ENCODE measurements around the gene ZNF83. TPM values are rescaled to one million over a fixed set of nuclear protein-coding genes. Genes with fewer than 3 reads are reported as not detected.
"Not testable (repeated sequence)": the region's sequence is repeated elsewhere in the genome, so short reads cannot be mapped to it uniquely, and the experiment has no call there.

Gene ZNF83
- polyA plus RNA-seq = 10 to 100 TPM; 17.5 to 59.7 TPM

DNA sequence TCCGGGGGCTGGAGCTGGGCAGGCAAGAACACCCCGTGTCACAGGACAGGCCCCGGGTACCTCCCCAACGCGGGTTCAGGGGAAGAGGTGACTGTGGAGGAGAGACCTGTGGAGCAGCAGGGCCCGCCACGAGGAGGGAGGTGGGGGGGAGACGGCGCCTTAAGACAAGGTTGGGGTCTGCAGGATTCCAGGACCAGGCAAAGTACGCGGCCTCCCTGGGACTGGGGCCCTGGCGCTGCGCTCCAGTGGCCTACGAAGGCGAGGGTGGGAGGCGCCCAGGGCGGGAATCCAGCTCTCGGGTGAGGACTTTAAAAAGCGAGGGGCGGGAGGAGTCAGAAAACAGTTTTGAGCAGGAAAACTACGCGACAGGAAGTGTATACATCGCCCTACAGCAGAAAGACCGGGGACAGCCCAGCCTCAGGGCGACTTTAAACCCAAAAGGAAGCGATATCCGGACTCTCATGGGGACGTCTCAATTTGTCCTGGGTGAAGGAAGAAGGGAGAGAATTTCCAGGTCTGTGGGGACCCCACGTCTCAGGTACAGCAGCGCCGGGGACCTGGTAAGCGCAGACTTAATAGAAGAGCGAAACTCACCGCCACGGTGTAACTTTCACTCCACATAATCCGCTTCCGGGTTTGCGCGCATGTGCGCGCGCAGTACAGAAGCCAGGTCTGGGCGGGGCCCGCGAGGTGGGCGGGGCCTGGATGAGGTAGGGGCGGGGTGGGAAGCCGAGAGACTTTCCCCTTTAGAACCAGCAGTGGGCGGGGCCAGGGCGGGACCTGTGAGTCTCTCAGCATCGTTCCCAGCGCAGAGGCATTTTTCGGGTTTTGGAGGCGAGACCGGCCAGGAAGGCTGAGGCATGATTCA, at the start of gene ZNF83:
Gene ZNF83 (minus strand): TSS at position 638 of the 868 bp plus-strand sequence.
- 1% methylated on average over 53 to 55 of the region's 55 CpGs for WGBS, 2 donors
- H3K4me3 ChIP-seq (ENCODE audit: low read depth in 1 of 2, low read length in 2 of 2) = peak within 1 kb of the TSS; percentile 67 to 70
- no peaks in the 10 kb centered on the region for H3K27me3 ChIP-seq (ENCODE audit: control insufficient read depth in 1 of 2, insufficient read depth in 2 of 2, low read length in 2 of 2)
- peaks cover 0 to 4% of the 10 kb centered on the region in 2 donors for H3K9me3 ChIP-seq (ENCODE audit: control insufficient read depth in 2 of 2, insufficient read depth in 1 of 2, low read depth in 1 of 2, low read length in 1 of 2)
- H3K27ac ChIP-seq (ENCODE audit: low read depth in 2 of 2, low read length in 1 of 2) = peak within 1 kb of the TSS; percentile 91 to 93
- H3K36me3 ChIP-seq (ENCODE audit: control insufficient read depth in 2 of 2, insufficient read depth in 2 of 2, low read length in 1 of 2) = no peaks in the 10 kb centered on the region
- H3K4me1 ChIP-seq (ENCODE audit: control insufficient read depth in 2 of 2, insufficient read depth in 2 of 2, low read length in 1 of 2) = peaks cover 3% of the 10 kb centered on the region in 2 donors

- H3K27me3 ChIP-seq (ENCODE audit: control insufficient read depth in 1 of 2, insufficient read depth in 2 of 2, low read length in 2 of 2) = no peaks in the 10 kb centered on the region
- H3K36me3 ChIP-seq (ENCODE audit: control insufficient read depth in 2 of 2, insufficient read depth in 2 of 2, low read length in 1 of 2) = peaks cover 0 to 4% of the 10 kb centered on the region in 2 donors
- no peak overlapping the region for H3K27ac ChIP-seq (ENCODE audit: low read depth in 2 of 2, low read length in 1 of 2)
- no peaks in the 10 kb centered on the region for H3K9me3 ChIP-seq (ENCODE audit: control insufficient read depth in 2 of 2, insufficient read depth in 1 of 2, low read depth in 1 of 2, low read length in 1 of 2)
- H3K4me1 ChIP-seq (ENCODE audit: control insufficient read depth in 2 of 2, insufficient read depth in 2 of 2, low read length in 1 of 2) = no peaks in the 10 kb centered on the region
- H3K4me3 ChIP-seq (ENCODE audit: low read depth in 1 of 2, low read length in 2 of 2) = no peak overlapping the region
- 87% methylated on average over 3 of the region's 3 CpGs for WGBS, 2 donors
Observed at GRCh38 chr19:52687684-52688083, 49.5 kb upstream of the ZNF83 start.

- Histone ChIP-seq H3K36me3 (ENCODE audit: control insufficient read depth in 2 of 2, insufficient read depth in 2 of 2, low read length in 1 of 2) (peaks cover 0 to 4% of the 10 kb centered on the region in 2 donors), H3K9me3 (ENCODE audit: control insufficient read depth in 2 of 2, insufficient read depth in 1 of 2, low read depth in 1 of 2, low read length in 1 of 2) (no peaks in the 10 kb centered on the region), H3K4me1 (ENCODE audit: control insufficient read depth in 2 of 2, insufficient read depth in 2 of 2, low read length in 1 of 2) (no peaks in the 10 kb centered on the region), H3K27ac (ENCODE audit: low read depth in 2 of 2, low read length in 1 of 2) (no peak overlapping the region), H3K27me3 (ENCODE audit: control insufficient read depth in 1 of 2, insufficient read depth in 2 of 2, low read length in 2 of 2) (no peaks in the 10 kb centered on the region), H3K4me3 (ENCODE audit: low read depth in 1 of 2, low read length in 2 of 2) (no peak overlapping the region)
- 42 to 43% methylated on average over 1 of the region's 1 CpG for WGBS, 2 donors
Observed at GRCh38 chr19:52685811-52686210, 47.7 kb upstream of the ZNF83 start.

DNA sequence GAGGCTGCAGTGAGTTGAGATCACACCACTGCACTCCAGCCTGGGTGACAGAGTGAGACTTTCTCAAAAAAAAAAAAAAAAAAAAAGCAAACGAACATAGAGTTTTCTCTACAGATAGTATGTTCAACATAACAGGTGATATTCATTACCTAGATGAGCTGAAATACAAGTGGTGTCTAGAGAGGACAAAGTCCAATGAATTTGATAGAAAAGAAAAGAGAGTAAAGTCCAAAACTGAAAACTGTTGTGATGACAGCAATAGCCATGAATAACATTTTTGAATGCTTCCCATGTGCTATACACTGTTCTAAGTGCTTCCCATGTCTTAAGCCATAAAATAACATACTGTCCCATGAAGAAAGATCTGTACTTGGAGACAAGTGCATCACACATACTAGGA, 43.1 kb upstream of the ZNF83 start:
- H3K4me3 ChIP-seq (ENCODE audit: low read depth in 1 of 2, low read length in 2 of 2); H3K4me1 ChIP-seq (ENCODE audit: control insufficient read depth in 2 of 2, insufficient read depth in 2 of 2, low read length in 1 of 2); H3K27me3 ChIP-seq (ENCODE audit: control insufficient read depth in 1 of 2, insufficient read depth in 2 of 2, low read length in 2 of 2); H3K27ac ChIP-seq (ENCODE audit: low read depth in 2 of 2, low read length in 1 of 2); H3K9me3 ChIP-seq (ENCODE audit: control insufficient read depth in 2 of 2, insufficient read depth in 1 of 2, low read depth in 1 of 2, low read length in 1 of 2); H3K36me3 ChIP-seq (ENCODE audit: control insufficient read depth in 2 of 2, insufficient read depth in 2 of 2, low read length in 1 of 2): not testable (repeated sequence)
- WGBS, 2 donors = 88 to 91% methylated on average over 1 of the region's 1 CpG

- Histone ChIP-seq H3K27ac (ENCODE audit: low read depth in 2 of 2, low read length in 1 of 2) (no peak overlapping the region), H3K36me3 (ENCODE audit: control insufficient read depth in 2 of 2, insufficient read depth in 2 of 2, low read length in 1 of 2) (peaks cover 0 to 4% of the 10 kb centered on the region in 2 donors), H3K4me1 (ENCODE audit: control insufficient read depth in 2 of 2, insufficient read depth in 2 of 2, low read length in 1 of 2) (no peaks in the 10 kb centered on the region), H3K27me3 (ENCODE audit: control insufficient read depth in 1 of 2, insufficient read depth in 2 of 2, low read length in 2 of 2) (no peaks in the 10 kb centered on the region), H3K4me3 (ENCODE audit: low read depth in 1 of 2, low read length in 2 of 2) (no peak overlapping the region), H3K9me3 (ENCODE audit: control insufficient read depth in 2 of 2, insufficient read depth in 1 of 2, low read depth in 1 of 2, low read length in 1 of 2) (peaks cover 0 to 9% of the 10 kb centered on the region in 2 donors)
- WGBS, 2 donors = 96 to 97% methylated on average over 5 of the region's 5 CpGs
Observed at GRCh38 chr19:52679598-52679997, 41.4 kb upstream of the ZNF83 start.

DNA sequence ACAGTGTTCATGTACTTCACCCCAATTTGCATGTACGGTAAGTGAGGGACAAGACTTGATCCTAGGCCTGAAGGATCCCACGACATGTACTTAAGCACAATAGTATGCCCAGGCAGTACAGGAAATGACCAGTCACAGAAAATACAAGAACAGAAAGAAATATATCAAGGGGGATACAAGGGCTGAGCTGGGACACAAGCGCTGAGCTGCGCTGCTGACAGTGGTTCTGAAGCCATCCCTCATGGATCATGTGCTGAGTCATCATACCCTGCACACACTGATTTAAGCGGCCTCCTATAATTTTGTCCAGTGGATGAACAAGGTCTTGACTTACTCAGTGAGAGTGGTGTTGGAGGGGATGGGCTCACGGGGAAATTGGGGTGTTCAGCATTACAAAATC, 37.1 kb upstream of the ZNF83 start:
- H3K27me3 ChIP-seq (ENCODE audit: control insufficient read depth in 1 of 2, insufficient read depth in 2 of 2, low read length in 2 of 2); H3K27ac ChIP-seq (ENCODE audit: low read depth in 2 of 2, low read length in 1 of 2); H3K4me1 ChIP-seq (ENCODE audit: control insufficient read depth in 2 of 2, insufficient read depth in 2 of 2, low read length in 1 of 2); H3K4me3 ChIP-seq (ENCODE audit: low read depth in 1 of 2, low read length in 2 of 2); H3K36me3 ChIP-seq (ENCODE audit: control insufficient read depth in 2 of 2, insufficient read depth in 2 of 2, low read length in 1 of 2): not testable (repeated sequence)
- 95% methylated on average over 6 of the region's 6 CpGs for WGBS, 2 donors
- peaks cover 0 to 14% of the 10 kb centered on the region in 2 donors for H3K9me3 ChIP-seq (ENCODE audit: control insufficient read depth in 2 of 2, insufficient read depth in 1 of 2, low read depth in 1 of 2, low read length in 1 of 2)

- H3K27me3 ChIP-seq (ENCODE audit: control insufficient read depth in 1 of 2, insufficient read depth in 2 of 2, low read length in 2 of 2) = no peaks in the 10 kb centered on the region
- peaks cover 0 to 16% of the 10 kb centered on the region in 2 donors for H3K9me3 ChIP-seq (ENCODE audit: control insufficient read depth in 2 of 2, insufficient read depth in 1 of 2, low read depth in 1 of 2, low read length in 1 of 2)
- no peaks in the 10 kb centered on the region for H3K4me1 ChIP-seq (ENCODE audit: control insufficient read depth in 2 of 2, insufficient read depth in 2 of 2, low read length in 1 of 2)
- peaks cover 0 to 2% of the 10 kb centered on the region in 2 donors for H3K36me3 ChIP-seq (ENCODE audit: control insufficient read depth in 2 of 2, insufficient read depth in 2 of 2, low read length in 1 of 2)
- no peak overlapping the region for H3K27ac ChIP-seq (ENCODE audit: low read depth in 2 of 2, low read length in 1 of 2)
- no peak overlapping the region for H3K4me3 ChIP-seq (ENCODE audit: low read depth in 1 of 2, low read length in 2 of 2)
- 91% methylated on average over 4 of the region's 4 CpGs for WGBS, 2 donors
Observed at GRCh38 chr19:52673014-52673413, 34.9 kb upstream of the ZNF83 start.

DNA sequence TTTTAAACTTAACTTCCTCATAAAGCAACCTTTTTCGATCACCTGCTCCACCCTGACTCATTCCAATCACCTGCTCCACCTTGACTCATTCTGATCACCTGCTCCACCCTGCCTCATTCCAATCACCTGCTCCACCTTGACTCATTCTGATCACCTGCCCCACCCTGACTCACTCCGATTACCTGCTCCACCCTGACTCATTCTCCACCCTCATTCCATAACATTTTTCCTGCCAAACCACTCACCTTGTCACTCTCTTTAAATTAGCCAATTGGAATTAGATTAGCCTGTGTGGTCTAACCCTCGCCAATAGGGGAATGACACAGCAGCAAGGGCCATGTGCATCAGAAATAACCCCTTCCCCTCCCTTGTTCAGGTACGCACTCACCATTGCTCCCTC, 31.9 kb upstream of the ZNF83 start:
- peaks cover 2 to 8% of the 10 kb centered on the region in 2 donors for H3K9me3 ChIP-seq (ENCODE audit: control insufficient read depth in 2 of 2, insufficient read depth in 1 of 2, low read depth in 1 of 2, low read length in 1 of 2)
- peaks cover 0 to 2% of the 10 kb centered on the region in 2 donors for H3K36me3 ChIP-seq (ENCODE audit: control insufficient read depth in 2 of 2, insufficient read depth in 2 of 2, low read length in 1 of 2)
- H3K27me3 ChIP-seq (ENCODE audit: control insufficient read depth in 1 of 2, insufficient read depth in 2 of 2, low read length in 2 of 2) = no peaks in the 10 kb centered on the region
- H3K27ac ChIP-seq (ENCODE audit: low read depth in 2 of 2, low read length in 1 of 2) = peak overlapping the region in 1 of 2 donors; percentile 76
- 72 to 77% methylated on average over 4 of the region's 4 CpGs for WGBS, 2 donors
- H3K4me1 ChIP-seq (ENCODE audit: control insufficient read depth in 2 of 2, insufficient read depth in 2 of 2, low read length in 1 of 2) = no peaks in the 10 kb centered on the region
- H3K4me3 ChIP-seq (ENCODE audit: low read depth in 1 of 2, low read length in 2 of 2) = no peak overlapping the region

GRCh38 chr19:52669586-52669985, 31.4 kb upstream of the ZNF83 start:
- 94% methylated on average over 5 of the region's 5 CpGs for WGBS, 2 donors

DNA sequence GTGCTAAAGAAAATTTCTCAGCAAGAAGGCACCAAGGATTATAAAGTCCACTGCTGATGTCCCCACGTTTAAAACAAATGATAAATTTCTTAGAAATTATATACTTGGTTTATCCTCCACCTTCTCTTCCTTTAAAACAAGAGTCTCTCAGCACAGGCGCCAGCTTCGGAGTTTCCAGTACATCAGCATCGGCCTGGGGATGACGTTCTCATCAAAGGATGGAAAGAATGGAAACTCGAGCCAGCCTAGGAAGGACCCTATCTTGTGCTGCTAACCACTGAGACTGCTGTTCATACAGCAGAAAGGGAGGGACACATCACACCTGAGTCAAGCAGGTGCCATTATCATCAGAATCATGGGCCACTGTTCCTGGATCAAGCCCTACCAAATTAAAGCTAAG, 29.8 kb upstream of the ZNF83 start:
- H3K9me3 ChIP-seq (ENCODE audit: control insufficient read depth in 2 of 2, insufficient read depth in 1 of 2, low read depth in 1 of 2, low read length in 1 of 2) = peaks cover 2 to 8% of the 10 kb centered on the region in 2 donors
- no peak overlapping the region for H3K27ac ChIP-seq (ENCODE audit: low read depth in 2 of 2, low read length in 1 of 2)
- no peaks in the 10 kb centered on the region for H3K27me3 ChIP-seq (ENCODE audit: control insufficient read depth in 1 of 2, insufficient read depth in 2 of 2, low read length in 2 of 2)
- 85 to 86% methylated on average over 6 of the region's 6 CpGs for WGBS, 2 donors
- H3K36me3 ChIP-seq (ENCODE audit: control insufficient read depth in 2 of 2, insufficient read depth in 2 of 2, low read length in 1 of 2) = peaks cover 0 to 2% of the 10 kb centered on the region in 2 donors
- no peaks in the 10 kb centered on the region for H3K4me1 ChIP-seq (ENCODE audit: control insufficient read depth in 2 of 2, insufficient read depth in 2 of 2, low read length in 1 of 2)
- H3K4me3 ChIP-seq (ENCODE audit: low read depth in 1 of 2, low read length in 2 of 2) = no peak overlapping the region

More at GRCh38 chr19:52669586-52669985, 31.4 kb upstream of the ZNF83 start:
- no peaks in the 10 kb centered on the region for H3K4me1 ChIP-seq (ENCODE audit: control insufficient read depth in 2 of 2, insufficient read depth in 2 of 2, low read length in 1 of 2)
- peaks cover 0 to 2% of the 10 kb centered on the region in 2 donors for H3K36me3 ChIP-seq (ENCODE audit: control insufficient read depth in 2 of 2, insufficient read depth in 2 of 2, low read length in 1 of 2)
- peak overlapping the region; percentile 14 to 55 for H3K27ac ChIP-seq (ENCODE audit: low read depth in 2 of 2, low read length in 1 of 2)
- H3K4me3 ChIP-seq (ENCODE audit: low read depth in 1 of 2, low read length in 2 of 2) = no peak overlapping the region
- H3K27me3 ChIP-seq (ENCODE audit: control insufficient read depth in 1 of 2, insufficient read depth in 2 of 2, low read length in 2 of 2) = no peaks in the 10 kb centered on the region
- peaks cover 2 to 8% of the 10 kb centered on the region in 2 donors for H3K9me3 ChIP-seq (ENCODE audit: control insufficient read depth in 2 of 2, insufficient read depth in 1 of 2, low read depth in 1 of 2, low read length in 1 of 2)

Measured in esophagus (tissue), 2 donors.